ENCODE data around the gene ANTXR2. TPM values are rescaled to one million over a fixed set of nuclear protein-coding genes. Genes with fewer than 3 reads are reported as not detected.

Gene ANTXR2
- total and polyA plus RNA-seq, 2 of the 13 experiments (the other 11 are each of a cell fraction or from before 2014, with no cell fraction given), result 4.6 to 14.5 TPM

- DNase-seq (ENCODE audit: low spot score) (no peak), ATAC-seq (no peak), FAIRE-seq (no peak)
- H3K4me1 ChIP-seq (ENCODE audit: insufficient read depth, low read length), result no peaks in the 10 kb centered on the region
- CTCF ChIA-PET (ENCODE audit: low intra/inter-chr PET ratio, low total read pairs), result no interaction called here
- no peaks in the 10 kb centered on the region for H3K79me2 ChIP-seq (ENCODE audit: insufficient read depth, low read length)
- H3K4me3 ChIP-seq (replicated peaks in 1 of 3; ENCODE audit: insufficient read depth in 1 of 3, low read depth in 2 of 3, low read length in 3 of 3), result no peak overlapping the region
- no peak overlapping the region for H2AFZ ChIP-seq (ENCODE audit: low read length)
- H3K27me3 ChIP-seq (ENCODE audit: control insufficient read depth in 1 of 2, insufficient read depth in 2 of 2, low read length in 2 of 2), result no peaks in the 10 kb centered on the region; a peak in 1 of 5 replicates
- intact Hi-C loops (cut with micrococcal nuclease; ENCODE audit: unreplicated experiment), result no loop called here
- in situ Hi-C loops (cut with HindIII; ENCODE audit: extremely low pct_ligation_motif_present, low pct_unique_long_range_greater_than_20kb), result no loop called here
- H4K20me1 ChIP-seq (ENCODE audit: insufficient read depth, low read length), result no peaks in the 10 kb centered on the region
- no peak overlapping the region for H3K4me2 ChIP-seq (ENCODE audit: low read depth, low read length)
- H3K36me3 ChIP-seq (replicated peaks in 1 of 2; ENCODE audit: control insufficient read depth in 1 of 2, insufficient read depth in 2 of 2, low read length in 2 of 2), result no peaks in the 10 kb centered on the region
- 1% methylated on average over 4 of the region's 4 CpGs for WGBS (ENCODE audit: low lambda C conversion rate)
- no peak for TF ChIP-seq NCOR1 (IDR thresholded peaks at IDR 0.05; ENCODE audit: borderline replicate concordance, low read length)
- TF ChIP-seq CTCF (CRISPR knock-in tag; IDR thresholded peaks at IDR 0.05), result no peak
- TF ChIP-seq MXD1 (CRISPR knock-in tag; IDR thresholded peaks at IDR 0.05), result no peak
- TF ChIP-seq ZMYM3 (CRISPR knock-in tag; IDR thresholded peaks at IDR 0.05), result no peak
- TF ChIP-seq MAFF (IDR thresholded peaks at IDR 0.05; ENCODE audit: low read depth, low read length), result peak; percentile 53
- TF ChIP-seq CEBPZ (IDR thresholded peaks at IDR 0.05; ENCODE audit: low read length), result no peak
- no peak for TF ChIP-seq NFE2 (CRISPR knock-in tag; IDR thresholded peaks at IDR 0.05)
- no peak for TF ChIP-seq BCLAF1 (IDR thresholded peaks at IDR 0.05)
- no peak for TF ChIP-seq SIX4 (CRISPR knock-in tag; IDR thresholded peaks at IDR 0.05)
- TF ChIP-seq MAFK (conservative IDR thresholded peaks at IDR 0.05 in 1 of 2, IDR thresholded peaks at IDR 0.05 in 1 of 2; ENCODE audit: low read length in 2 of 2), result peak; percentile 68 to 76
- TF ChIP-seq DMTF1 (CRISPR knock-in tag; IDR thresholded peaks at IDR 0.05), result no peak
- BruUV-seq (replicated peaks), result no TSS peak
- H3K9ac ChIP-seq (ENCODE audit: insufficient read depth, low read depth, low read length), result no peak overlapping the region
- no peaks in the 10 kb centered on the region for H3K9me3 ChIP-seq (ENCODE audit: low read length)
- no peak overlapping the region for H3K27ac ChIP-seq (ENCODE audit: extremely low read length, insufficient read depth, low read length)
- POLR2A ChIA-PET, result no interaction called here
Observed at GRCh38 chr4:80096175-80096850, 23.3 kb upstream of the ANTXR2 start.

Data from HepG2 (cell line).